Left colon (tissue), 2 donors: ENCODE results near the gene BTBD16. TPM values are rescaled to one million over a fixed set of nuclear protein-coding genes. Genes with fewer than 3 reads are reported as not detected.

Source experiments
- ATAC-seq: fragments of 200-7000 bp; cut with Tn5 transposase; one replicate; pipeline ENCODE4 v1.9.1; 2020; ENCODE audit warnings: mild to moderate bottlenecking, moderate library complexity
- DNase-seq, 2 donors: peaks; one replicate each; pipeline ENCODE4 v3.0.0-alpha.2; 2020
- intact Hi-C, 2 donors: fragments of 100-400 bp; cut with DNase I in 1 of 2; cut with micrococcal nuclease in 1 of 2; formaldehyde crosslinking; loops; one replicate each; pipeline versions ENCODE4 v1.11.2 to v1.14.0; 2022; cut with DNase I, micrococcal nuclease
- total RNA-seq, 2 donors: library from RNA; stranded (reverse); fragmentation: NEBNext Ultra II Directional; extraction: Animal tissue kit (Norgen Biotek cat#: 25700); gene quantifications; one replicate each; pipeline ENCODE4 v1.2.1, GENCODE V29; 2021
- donor health status: DM: no; HTN: no; CAD: no.
- donor health status: DM: yes; HTN: yes; CAD: no.

Gene BTBD16
- total RNA-seq, 2 donors from 2014 or later: 0.14 to 0.15 TPM

GRCh38 chr10:122375679-122376160 lies 104.6 kb downstream of the BTBD16 start:
- DNase-seq (no peak), ATAC-seq (no peak)
- intact Hi-C loops: no loop called here

DNA sequence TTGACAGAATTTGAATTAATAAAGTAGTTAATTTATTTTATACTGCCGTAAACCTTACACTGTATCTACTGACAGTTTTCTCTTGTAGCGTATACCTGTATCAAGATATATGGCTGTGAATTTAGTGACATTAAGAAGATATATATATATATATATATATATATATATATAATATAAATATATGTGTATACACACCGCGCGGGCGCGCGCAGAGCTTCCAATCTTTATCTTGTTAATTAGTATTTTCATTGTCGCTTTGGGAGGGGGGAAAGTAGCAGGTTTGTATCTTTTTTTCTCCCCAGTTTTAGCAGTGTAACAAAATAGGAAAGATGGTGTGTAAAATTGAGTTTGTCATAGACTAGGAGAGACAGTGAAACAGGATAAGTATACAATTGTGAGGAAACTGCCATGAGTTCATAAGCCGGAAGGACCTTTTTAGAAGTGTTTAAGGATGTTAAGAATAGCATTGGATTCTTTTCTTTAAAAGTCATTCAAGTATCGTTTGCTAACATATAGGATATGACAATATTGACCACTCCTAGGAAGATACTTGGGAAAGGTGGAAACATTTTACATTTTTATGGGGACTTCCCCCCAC lies 105.4 kb downstream of the BTBD16 start:
- ATAC-seq (no peak), DNase-seq (no peak)
- intact Hi-C loops: no loop called here

DNA sequence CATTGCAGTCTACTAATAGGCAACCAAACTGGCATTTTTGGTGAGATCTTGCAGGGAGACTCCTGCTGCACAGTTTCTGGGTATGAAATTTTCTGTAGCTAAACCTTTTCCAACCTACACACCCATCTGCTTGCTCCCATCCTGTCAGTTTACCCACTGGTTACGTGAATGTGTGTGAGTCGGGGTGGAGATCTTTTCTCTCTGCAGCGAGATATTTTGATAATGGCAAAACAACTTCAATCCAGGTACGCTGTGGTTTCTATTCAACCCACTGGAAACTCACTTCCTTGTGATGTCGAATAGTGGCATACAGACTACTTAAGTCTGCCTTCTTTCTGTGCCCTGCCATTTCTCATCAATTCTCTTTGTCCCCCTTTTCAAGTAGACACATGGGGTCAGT lies 107.9 kb downstream of the BTBD16 start:
- no peak for ATAC-seq
- intact Hi-C loops: no loop called here
- DNase-seq: no peak

- DNase-seq: no peak
- intact Hi-C loops: no loop called here
- no peak for ATAC-seq
Measured at GRCh38 chr10:122379537-122379936, 108.4 kb downstream of the BTBD16 start.

DNA sequence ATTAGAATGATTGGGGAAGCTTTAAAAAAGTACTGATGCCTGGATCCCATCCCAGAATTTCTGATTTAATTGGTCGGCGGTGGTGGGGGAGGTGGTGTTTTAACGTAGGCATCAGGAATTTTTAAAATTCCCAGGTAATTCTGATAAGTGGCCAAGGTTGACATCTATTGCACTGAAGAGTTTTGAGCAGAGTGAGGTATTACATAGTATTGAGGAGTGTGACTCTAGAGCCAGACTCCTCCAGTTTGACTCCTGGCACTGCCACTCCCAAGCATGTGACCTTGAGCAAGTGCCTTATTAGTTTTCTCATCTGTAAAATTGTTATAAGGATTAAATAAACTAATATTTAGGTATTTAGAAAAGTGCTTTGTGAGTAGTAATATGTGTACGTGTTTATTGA lies 109.6 kb downstream of the BTBD16 start:
- DNase-seq (no peak), ATAC-seq (no peak)
- intact Hi-C loops: no loop called here

DNA sequence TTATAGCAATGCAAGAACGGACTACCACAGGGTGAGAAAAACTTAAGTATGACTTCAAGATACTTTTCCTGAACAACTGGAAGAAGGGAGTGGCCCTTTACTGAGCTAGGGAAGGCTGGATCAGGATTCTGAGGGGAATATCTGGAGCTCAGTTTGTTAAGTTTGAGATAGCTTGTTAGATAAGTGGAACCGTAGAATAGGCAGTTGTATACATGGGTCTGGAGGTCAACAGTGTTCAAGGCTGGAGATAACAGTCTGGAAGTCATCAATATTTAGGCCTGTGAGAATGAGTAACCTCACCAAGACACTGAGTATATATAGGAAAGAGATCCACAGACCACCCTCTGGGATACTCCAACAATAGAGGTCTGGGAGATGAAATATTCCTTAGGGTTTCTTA lies 110.6 kb downstream of the BTBD16 start:
- DNase-seq: no peak
- intact Hi-C loops: no loop called here
- no peak for ATAC-seq

GRCh38 chr10:122386514-122386913 lies 115.4 kb downstream of the BTBD16 start:
- DNase-seq (no peak), ATAC-seq (no peak)
- intact Hi-C loops: no loop called here

DNA sequence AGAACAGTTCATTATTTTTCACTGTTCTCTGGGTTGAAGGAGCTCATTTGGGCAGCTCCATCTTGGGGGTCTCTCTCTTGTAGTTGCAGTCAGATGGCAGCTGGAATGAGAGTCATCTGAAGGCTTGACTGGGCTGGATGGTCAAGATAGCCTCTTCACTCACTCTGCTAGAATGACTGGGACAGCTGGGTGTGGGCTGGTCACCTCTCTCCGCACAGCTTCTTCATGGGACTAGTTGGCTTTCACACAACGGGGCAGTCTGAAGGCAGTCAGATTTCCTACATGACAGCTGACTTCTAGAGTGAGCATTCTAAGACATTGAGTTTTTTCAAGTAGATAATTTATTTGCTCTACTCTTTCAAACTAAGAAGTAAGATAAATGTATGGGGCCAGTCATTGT lies 116.5 kb downstream of the BTBD16 start:
- ATAC-seq (no peak), DNase-seq (no peak)
- intact Hi-C loops: no loop called here

Other genes with a start within 250 kb of the BTBD16 start
- gene PLEKHA1, start 103.4 kb downstream of the BTBD16 start, total RNA-seq: 10 to 100 TPM; 41.5 to 49.2 TPM
- gene ARMS2, start 183.4 kb downstream of the BTBD16 start, total RNA-seq: not detected
- gene HTRA1, start 190.3 kb downstream of the BTBD16 start, total RNA-seq: 10 to 100 TPM; 14.6 to 37.0 TPM